WTC11 (cell line): ENCODE measurements around the gene PPTC7. TPM values are rescaled to one million over a fixed set of nuclear protein-coding genes. Genes with fewer than 3 reads are reported as not detected.

Experiments
- ATAC-seq: fragments of 200-7000 bp; cut with Tn5 transposase; 2 replicates; pipeline ENCODE4 v1.10.0; 2021; ENCODE audit warnings: mild to moderate bottlenecking, moderate library complexity
- CTCF ChIA-PET: fragments of 300-600 bp; sonication (Branson Sonifier 250); formaldehyde crosslinking; loops from one replicate; lab custom pipeline; 2021; ENCODE audit warnings: antibody characterized with exemption; lab: Charles Lee
- POLR2A ChIA-PET: fragments of 350-600 bp; sonication (Branson Sonifier 250); formaldehyde crosslinking; loops from one replicate; lab custom pipeline; 2021; ENCODE audit warnings: antibody characterized with exemption; lab: Charles Lee
- DNase-seq: peaks from one replicate; pipeline ENCODE4 v3.0.0; 2021; ENCODE audit warnings: low spot score
- H3K27ac Mint-ChIP-seq: 2 replicates; pipeline ENCODE4 v1.8.0; 2021; ENCODE audit warnings: mixed read lengths
- H3K27me3 Mint-ChIP-seq: 2 replicates; pipeline ENCODE4 v1.8.0; 2021; ENCODE audit warnings: low read depth, mild to moderate bottlenecking, moderate library complexity, mixed read lengths
- H3K36me3 Mint-ChIP-seq: 2 replicates; pipeline ENCODE4 v1.8.0; 2021; ENCODE audit warnings: mixed read lengths
- H3K4me1 Mint-ChIP-seq: 2 replicates; pipeline ENCODE4 v1.8.0; 2022; ENCODE audit warnings: mixed read lengths
- H3K4me3 Mint-ChIP-seq: 2 replicates; pipeline ENCODE4 v1.8.0; 2021; ENCODE audit warnings: mild to moderate bottlenecking, moderate library complexity, mixed read lengths
- H3K9me3 Mint-ChIP-seq: 2 replicates; pipeline ENCODE4 v1.8.0; 2021; ENCODE audit warnings: mixed read lengths
- ELF4 ChIP-seq: sonication (generic); formaldehyde crosslinking; IDR thresholded peaks from 2 replicates; pipeline ENCODE4 v1.8.1; 2022; ENCODE audit warnings: low read depth, mild to moderate bottlenecking, moderate library complexity, missing genetic modification reagents
- FOXJ3 ChIP-seq: sonication (generic); formaldehyde crosslinking; IDR thresholded peaks from 2 replicates; pipeline ENCODE4 v1.9.0; 2021; ENCODE audit warnings: missing genetic modification reagents, mild to moderate bottlenecking, borderline replicate concordance
- FOXK1 ChIP-seq: sonication (generic); formaldehyde crosslinking; IDR thresholded peaks from 2 replicates; pipeline ENCODE4 v1.8.0; 2022; ENCODE audit warnings: mild to moderate bottlenecking, moderate library complexity, missing genetic modification reagents
- IRF2 ChIP-seq: sonication (generic); formaldehyde crosslinking; IDR thresholded peaks from 2 replicates; pipeline ENCODE4 v1.8.0; 2022; ENCODE audit warnings: low read depth, missing genetic modification reagents, borderline replicate concordance
- JUN ChIP-seq: sonication (generic); formaldehyde crosslinking; IDR thresholded peaks from 2 replicates; pipeline ENCODE4 v1.8.0; 2023; ENCODE audit warnings: mild to moderate bottlenecking, missing genetic modification reagents
- NR1H2 ChIP-seq: sonication (generic); formaldehyde crosslinking; IDR thresholded peaks from 2 replicates; pipeline ENCODE4 v1.9.0; 2021; ENCODE audit warnings: mild to moderate bottlenecking, moderate library complexity, missing genetic modification reagents
- NR3C1 ChIP-seq: sonication (generic); formaldehyde crosslinking; conservative IDR thresholded peaks from 2 replicates; pipeline ENCODE4 v1.8.1; 2023; ENCODE audit warnings: low read depth, mild to moderate bottlenecking, missing genetic modification reagents
- RELA ChIP-seq: sonication (generic); formaldehyde crosslinking; IDR thresholded peaks from 2 replicates; pipeline ENCODE4 v1.8.1; 2022; ENCODE audit warnings: missing genetic modification reagents, mild to moderate bottlenecking, borderline replicate concordance
- SMAD4 ChIP-seq: sonication (generic); formaldehyde crosslinking; IDR thresholded peaks from 2 replicates; pipeline ENCODE4 v1.8.0; 2022; ENCODE audit warnings: mild to moderate bottlenecking, missing genetic modification reagents
- ZBTB21 ChIP-seq: sonication (generic); formaldehyde crosslinking; IDR thresholded peaks from 2 replicates; pipeline ENCODE4 v1.8.1; 2023; ENCODE audit warnings: mild to moderate bottlenecking, missing genetic modification reagents, borderline replicate concordance
- ZNF263 ChIP-seq: sonication (generic); formaldehyde crosslinking; IDR thresholded peaks from 2 replicates; pipeline ENCODE4 v1.8.1; 2022; ENCODE audit warnings: low read depth, mild to moderate bottlenecking, moderate library complexity, missing genetic modification reagents
- ZNF396 ChIP-seq: fragments of 250-450 bp; sonication (Bioruptor Pico); IDR thresholded peaks from 2 replicates; pipeline ENCODE4 v1.8.0; 2021; ENCODE audit warnings: mild to moderate bottlenecking, moderate library complexity, borderline replicate concordance
- ZNF416 ChIP-seq: fragments of 250-450 bp; sonication (Bioruptor Pico); IDR thresholded peaks from 2 replicates; pipeline ENCODE4 v1.9.0; 2021; ENCODE audit warnings: mild to moderate bottlenecking, inconsistent platforms
- total RNA-seq: library from RNA; stranded (reverse); gene quantifications from 3 replicates; pipeline ENCODE4 v1.2.3, GENCODE V29; 2021
- TF ChIP-seq, protein P1 (sequence below): sonication (generic); formaldehyde crosslinking; IDR thresholded peaks from 2 replicates; pipeline ENCODE4 v1.8.0; 2022; ENCODE audit warnings: missing genetic modification reagents
- TF ChIP-seq, protein P2 (sequence below): fragments of 250-450 bp; sonication (Bioruptor Pico); IDR thresholded peaks from 2 replicates; pipeline ENCODE4 v1.9.0; 2021; ENCODE audit warnings: moderate library complexity, mild to moderate bottlenecking, inconsistent platforms, borderline replicate concordance
- TF ChIP-seq, protein P3 (sequence below): fragments of 250-450 bp; sonication (Bioruptor Pico); IDR thresholded peaks from 2 replicates; pipeline ENCODE4 v1.8.0; 2021; ENCODE audit warnings: mild to moderate bottlenecking

PPTC7 gene
- total RNA-seq, 1 experiment from 2014 or later = 15.6 TPM

DNA sequence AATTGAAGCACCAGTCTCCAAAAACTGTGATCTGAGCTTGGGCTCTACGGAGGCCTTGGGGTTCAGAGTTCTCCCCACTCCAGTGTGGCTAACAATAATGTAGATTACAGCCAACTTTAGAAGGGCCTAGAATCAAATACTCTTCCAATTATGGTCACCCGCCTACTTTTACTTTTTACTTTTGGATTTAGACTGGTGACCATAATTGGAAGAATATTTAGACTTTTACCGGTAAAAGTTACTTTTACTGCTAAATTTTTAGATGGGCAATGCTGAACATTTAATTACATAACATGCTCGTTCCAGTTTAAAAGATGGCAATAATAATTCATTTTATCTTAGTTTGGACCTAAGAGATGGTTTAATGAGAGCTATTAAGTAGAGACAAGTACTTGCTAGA lies 39.2 kb downstream of the PPTC7 start:
- Mint-ChIP-seq H3K27ac (no peak overlapping the region), H3K9me3 (no peaks in the 10 kb centered on the region), H3K36me3 (peaks cover 30% of the 10 kb centered on the region), H3K27me3 (no peaks in the 10 kb centered on the region), H3K4me3 (no peak overlapping the region), H3K4me1 (peaks cover 9% of the 10 kb centered on the region; the same call in 1 of the 2 replicates)
- ATAC-seq = no peak
- TF ChIP-seq NR1H2 (no peak), IRF2 (CRISPR knock-in tag) (no peak)
- TF ChIP-seq, protein P1, sequence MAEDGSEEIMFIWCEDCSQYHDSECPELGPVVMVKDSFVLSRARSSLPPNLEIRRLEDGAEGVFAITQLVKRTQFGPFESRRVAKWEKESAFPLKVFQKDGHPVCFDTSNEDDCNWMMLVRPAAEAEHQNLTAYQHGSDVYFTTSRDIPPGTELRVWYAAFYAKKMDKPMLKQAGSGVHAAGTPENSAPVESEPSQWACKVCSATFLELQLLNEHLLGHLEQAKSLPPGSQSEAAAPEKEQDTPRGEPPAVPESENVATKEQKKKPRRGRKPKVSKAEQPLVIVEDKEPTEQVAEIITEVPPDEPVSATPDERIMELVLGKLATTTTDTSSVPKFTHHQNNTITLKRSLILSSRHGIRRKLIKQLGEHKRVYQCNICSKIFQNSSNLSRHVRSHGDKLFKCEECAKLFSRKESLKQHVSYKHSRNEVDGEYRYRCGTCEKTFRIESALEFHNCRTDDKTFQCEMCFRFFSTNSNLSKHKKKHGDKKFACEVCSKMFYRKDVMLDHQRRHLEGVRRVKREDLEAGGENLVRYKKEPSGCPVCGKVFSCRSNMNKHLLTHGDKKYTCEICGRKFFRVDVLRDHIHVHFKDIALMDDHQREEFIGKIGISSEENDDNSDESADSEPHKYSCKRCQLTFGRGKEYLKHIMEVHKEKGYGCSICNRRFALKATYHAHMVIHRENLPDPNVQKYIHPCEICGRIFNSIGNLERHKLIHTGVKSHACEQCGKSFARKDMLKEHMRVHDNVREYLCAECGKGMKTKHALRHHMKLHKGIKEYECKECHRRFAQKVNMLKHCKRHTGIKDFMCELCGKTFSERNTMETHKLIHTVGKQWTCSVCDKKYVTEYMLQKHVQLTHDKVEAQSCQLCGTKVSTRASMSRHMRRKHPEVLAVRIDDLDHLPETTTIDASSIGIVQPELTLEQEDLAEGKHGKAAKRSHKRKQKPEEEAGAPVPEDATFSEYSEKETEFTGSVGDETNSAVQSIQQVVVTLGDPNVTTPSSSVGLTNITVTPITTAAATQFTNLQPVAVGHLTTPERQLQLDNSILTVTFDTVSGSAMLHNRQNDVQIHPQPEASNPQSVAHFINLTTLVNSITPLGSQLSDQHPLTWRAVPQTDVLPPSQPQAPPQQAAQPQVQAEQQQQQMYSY = no peak
- TF ChIP-seq, protein P2, sequence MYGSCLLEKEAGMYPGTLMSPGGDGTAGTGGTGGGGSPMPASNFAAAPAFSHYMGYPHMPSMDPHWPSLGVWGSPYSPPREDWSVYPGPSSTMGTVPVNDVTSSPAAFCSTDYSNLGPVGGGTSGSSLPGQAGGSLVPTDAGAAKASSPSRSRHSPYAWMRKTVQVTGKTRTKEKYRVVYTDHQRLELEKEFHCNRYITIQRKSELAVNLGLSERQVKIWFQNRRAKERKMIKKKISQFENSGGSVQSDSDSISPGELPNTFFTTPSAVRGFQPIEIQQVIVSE = no peak
- ChIA-PET POLR2A (interaction anchor here (0.6 to 0.9 kb wide), 2 partner anchors 76 to 553 kb away, joined by 4 read pairs; partner anchors contain the start of genes FAM216A and GPN3), CTCF (interaction anchor here (1.1 to 1.9 kb wide), 3 partner anchors 8 to 112 kb away, joined by 3 to 4 read pairs (median 4); partner anchors contain the start of gene ARPC3)
- DNase-seq = no peak

DNA sequence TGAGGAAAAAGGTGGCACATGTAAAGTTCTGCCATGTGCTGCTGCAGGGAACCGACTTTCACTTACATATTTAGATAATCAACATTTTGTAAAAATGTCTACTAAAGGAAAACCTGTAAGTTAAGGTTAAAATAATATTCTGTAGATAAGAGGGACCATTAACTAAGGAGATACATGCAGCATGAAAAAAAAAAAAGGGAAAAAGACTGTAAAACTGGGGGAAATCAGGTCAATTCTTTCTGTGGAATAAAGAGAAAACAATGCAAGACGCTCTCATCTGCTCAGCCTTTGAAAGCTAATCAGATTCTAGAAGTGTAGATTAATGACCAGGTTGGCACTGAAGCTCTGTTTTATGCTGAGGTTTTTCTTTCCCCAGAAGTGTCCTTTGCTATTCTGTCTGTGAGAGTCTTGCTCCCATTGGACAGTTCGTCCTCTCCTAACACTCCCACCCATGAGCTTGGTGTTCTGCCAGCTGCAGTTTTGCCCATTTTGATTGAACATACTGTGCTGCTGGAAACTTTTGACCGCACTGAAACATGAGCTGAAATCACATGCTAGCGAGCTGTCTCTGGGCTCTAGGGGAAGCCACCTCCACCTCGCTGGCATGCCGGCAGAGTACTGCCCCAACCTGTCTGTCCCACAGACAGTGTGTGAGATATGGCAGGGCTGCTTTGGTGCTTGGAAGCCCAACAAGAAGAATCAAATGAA lies 39.7 kb downstream of the PPTC7 start:
- Mint-ChIP-seq H3K9me3 (no peaks in the 10 kb centered on the region), H3K27ac (peak overlapping the region; percentile 51; the same call in 1 of the 2 replicates), H3K36me3 (peaks cover 34% of the 10 kb centered on the region), H3K4me1 (peaks cover 5% of the 10 kb centered on the region; the same call in 1 of the 2 replicates)
- POLR2A ChIA-PET = interaction anchor here (0.6 to 0.9 kb wide), 2 partner anchors 75 to 553 kb away, joined by 4 read pairs; partner anchors contain the start of genes FAM216A and GPN3
- TF ChIP-seq ZNF396 (CRISPR knock-in tag) (no peak), NR3C1 (CRISPR knock-in tag) (no peak), ELF4 (CRISPR knock-in tag) (no peak), SMAD4 (CRISPR knock-in tag) (no peak), ZBTB21 (no peak), JUN (CRISPR knock-in tag) (no peak), ZNF263 (CRISPR knock-in tag) (no peak), FOXJ3 (no peak)
- TF ChIP-seq, protein P3, sequence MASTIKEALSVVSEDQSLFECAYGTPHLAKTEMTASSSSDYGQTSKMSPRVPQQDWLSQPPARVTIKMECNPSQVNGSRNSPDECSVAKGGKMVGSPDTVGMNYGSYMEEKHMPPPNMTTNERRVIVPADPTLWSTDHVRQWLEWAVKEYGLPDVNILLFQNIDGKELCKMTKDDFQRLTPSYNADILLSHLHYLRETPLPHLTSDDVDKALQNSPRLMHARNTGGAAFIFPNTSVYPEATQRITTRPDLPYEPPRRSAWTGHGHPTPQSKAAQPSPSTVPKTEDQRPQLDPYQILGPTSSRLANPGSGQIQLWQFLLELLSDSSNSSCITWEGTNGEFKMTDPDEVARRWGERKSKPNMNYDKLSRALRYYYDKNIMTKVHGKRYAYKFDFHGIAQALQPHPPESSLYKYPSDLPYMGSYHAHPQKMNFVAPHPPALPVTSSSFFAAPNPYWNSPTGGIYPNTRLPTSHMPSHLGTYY (CRISPR knock-in tag) = no peak
- TF ChIP-seq, all 79 proteins: peak for 0
- ATAC-seq (no peak), DNase-seq (no peak)
- CTCF ChIA-PET = interaction anchor here (1.1 to 1.9 kb wide), 3 partner anchors 8 to 112 kb away, joined by 3 to 4 read pairs (median 4); partner anchors contain the start of gene ARPC3
- Mint-ChIP-seq H3K4me3 (no peak overlapping the region), H3K27me3 (no peaks in the 10 kb centered on the region)

DNA sequence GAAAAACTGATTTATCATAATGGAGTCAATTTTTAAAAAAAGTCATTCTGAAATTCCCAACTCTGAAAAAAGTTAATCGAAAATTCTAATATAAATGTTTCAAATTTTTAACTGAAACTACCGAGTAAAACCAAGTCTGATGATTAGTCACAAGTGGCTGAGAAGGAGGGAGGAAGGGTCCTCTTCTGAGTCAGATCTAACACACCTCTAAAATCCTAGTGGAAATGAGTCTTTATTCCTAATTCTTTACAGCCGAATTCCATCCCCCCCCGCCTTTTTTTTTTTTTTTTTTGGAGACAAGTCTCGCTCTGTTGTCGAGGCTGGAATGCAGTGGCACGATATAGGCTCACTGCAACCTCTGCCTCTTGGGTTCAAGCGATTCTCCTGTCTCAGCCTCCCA lies 43.1 kb downstream of the PPTC7 start:
- DNase-seq (no peak), ATAC-seq (no peak)
- Mint-ChIP-seq H3K27me3 (no peaks in the 10 kb centered on the region), H3K4me1 (peaks cover 5% of the 10 kb centered on the region; the same call in 1 of the 2 replicates), H3K4me3 (no peak overlapping the region), H3K9me3 (no peaks in the 10 kb centered on the region), H3K36me3 (peaks cover 38% of the 10 kb centered on the region), H3K27ac (no peak overlapping the region)
- TF ChIP-seq FOXK1 (no peak), RELA (CRISPR knock-in tag) (no peak), ZNF416 (CRISPR knock-in tag) (no peak)
- ChIA-PET POLR2A (no interaction called here), CTCF (no interaction called here)
